Endothelial cell of umbilical vein (primary cell): ENCODE measurements around the gene PHAX. TPM values are rescaled to one million over a fixed set of nuclear protein-coding genes. Genes with fewer than 3 reads are reported as not detected.

Source experiments
- BruUV-seq: library from RNA; stranded (reverse); fragments of 400-500 nt; replicated peaks from 2 replicates; lab custom pipeline; 2021; lab: Mats Ljungman, UMichigan
- CTCF ChIA-PET: fragments of 300-600, 350-600 bp; sonication (Branson Sonifier 250); formaldehyde crosslinking; loops from one replicate; lab custom pipeline; 2021; ENCODE audit warnings: antibody characterized with exemption, inconsistent platforms; lab: Charles Lee
- POLR2A ChIA-PET: fragments of 300-600, 350-600 bp; sonication (Branson Sonifier 250); formaldehyde crosslinking; loops from one replicate; lab custom pipeline; 2021; ENCODE audit warnings: antibody characterized with exemption, inconsistent platforms; lab: Charles Lee
- DNase-seq: peaks from one replicate; pipeline ENCODE4 v3.0.0-alpha.2; 2011; ENCODE audit warnings: low read depth, low spot score
- FAIRE-seq: peaks from 2 replicates; lab custom pipeline; 2011; peaks lifted over from hg19 to GRCh38; lab: Jason Lieb, UNC
- H2AFZ ChIP-seq: 2 replicates; pipeline ENCODE4 v1.6.0; 2012; ENCODE audit warnings: low read depth, low read length, control low read depth, inconsistent platforms
- H3K27ac ChIP-seq: 2 replicates; pipeline ENCODE4 v1.5.1; 2011; ENCODE audit warnings: low read depth, mild to moderate bottlenecking, control low read depth, low read length, moderate library complexity; ENCODE audit not compliant: insufficient read depth
- H3K27me3 ChIP-seq, 2 experiments: 2 replicates each; pipeline versions ENCODE4 v1.6.0 to v1.6.1; 2011; ENCODE audit warnings: low read length in 2 of 2, mixed read lengths in 1 of 2; ENCODE audit not compliant: control insufficient read depth in 2 of 2, insufficient read depth in 2 of 2
- H3K36me3 ChIP-seq, 2 experiments: 2 replicates in 1 of 2; 3 replicates in 1 of 2; pipeline ENCODE4 v1.5.1; 2011; ENCODE audit warnings: low read length in 2 of 2, mild to moderate bottlenecking in 1 of 2, moderate library complexity in 1 of 2; ENCODE audit not compliant: control insufficient read depth in 2 of 2, insufficient read depth in 2 of 2; ENCODE audit errors: extremely low read depth in 1 of 2
- H3K4me1 ChIP-seq: 3 replicates; pipeline ENCODE4 v1.5.1; 2011; ENCODE audit warnings: mild to moderate bottlenecking, low read length; ENCODE audit not compliant: control insufficient read depth, insufficient read depth; ENCODE audit errors: extremely low read depth
- H3K4me2 ChIP-seq: 2 replicates; pipeline ENCODE4 v1.6.1; 2011; ENCODE audit warnings: low read length, control low read depth, mixed read lengths; ENCODE audit not compliant: insufficient read depth
- H3K4me3 ChIP-seq, 3 experiments: fragments of 200-600 bp in 1 of 3; sonication (generic), shearing (Covaris generic) in 1 of 3; replicated peaks in 1 of 3; 2 replicates each; pipeline ENCODE4 v1.5.1; 2011 to 2016; ENCODE audit warnings: control low read depth in 3 of 3, low read length in 3 of 3, mild to moderate bottlenecking in 2 of 3, inconsistent platforms in 1 of 3, low read depth in 1 of 3, moderate library complexity in 1 of 3; ENCODE audit not compliant: insufficient read depth in 1 of 3
- H3K79me2 ChIP-seq: 2 replicates; pipeline ENCODE4 v1.6.0; 2012; ENCODE audit warnings: low read length, inconsistent platforms; ENCODE audit not compliant: control insufficient read depth, insufficient read depth
- H3K9ac ChIP-seq: replicated peaks from 2 replicates; pipeline ENCODE3; 2011; ENCODE audit warnings: low read length, control low read depth; ENCODE audit not compliant: insufficient read depth; ENCODE audit errors: extremely low read depth
- H3K9me1 ChIP-seq: replicated peaks from 3 replicates; pipeline ENCODE4 v1.6.0; 2011; ENCODE audit warnings: mild to moderate bottlenecking, low read length; ENCODE audit not compliant: control insufficient read depth, insufficient read depth; ENCODE audit errors: extremely low read depth
- H3K9me3 ChIP-seq: replicated peaks from 2 replicates; pipeline ENCODE4 v1.5.1; 2012; ENCODE audit warnings: low read length, inconsistent platforms; ENCODE audit not compliant: control insufficient read depth, insufficient read depth
- H4K20me1 ChIP-seq: replicated peaks from 2 replicates; pipeline ENCODE3; 2011; ENCODE audit warnings: mild to moderate bottlenecking, low read length; ENCODE audit not compliant: control insufficient read depth, insufficient read depth; ENCODE audit errors: extremely low read depth
- CTCF ChIP-seq, 2 donors: IDR thresholded peaks; 1 replicate in 1 of 2; 2 replicates in 1 of 2; pipeline ENCODE4 v1.5.1; 2011; ENCODE audit warnings: low read length in 2 of 2, mild to moderate bottlenecking in 2 of 2, moderate library complexity in 2 of 2, control low read depth in 1 of 2, inconsistent platforms in 1 of 2, low read depth in 1 of 2; ENCODE audit not compliant: insufficient read depth in 1 of 2; ENCODE audit errors: extremely low read depth in 1 of 2
- EZH2 ChIP-seq: IDR thresholded peaks from 2 replicates; pipeline ENCODE4 v1.6.1; 2012; ENCODE audit warnings: borderline replicate concordance, low read depth, mild to moderate bottlenecking, moderate library complexity, low read length, inconsistent platforms; ENCODE audit not compliant: severe bottlenecking
- FOS ChIP-seq: IDR thresholded peaks from 2 replicates; pipeline ENCODE4 v1.6.1; 2011; ENCODE audit warnings: mild to moderate bottlenecking, low read length, moderate library complexity, borderline replicate concordance; ENCODE audit not compliant: insufficient read depth
- GATA2 ChIP-seq: IDR thresholded peaks from 2 replicates; pipeline ENCODE4 v1.7.0; 2011; ENCODE audit warnings: low read depth, mild to moderate bottlenecking, moderate library complexity, mixed read lengths, low read length; ENCODE audit not compliant: insufficient read length, insufficient read depth
- JUN ChIP-seq: IDR thresholded peaks from 2 replicates; pipeline ENCODE4 v1.6.1; 2011; ENCODE audit warnings: borderline replicate concordance, low read depth; ENCODE audit not compliant: insufficient read length, insufficient read depth
- MAX ChIP-seq: IDR thresholded peaks from 2 replicates; pipeline ENCODE4 v1.6.1; 2011; ENCODE audit not compliant: insufficient read depth, insufficient read length
- MYC ChIP-seq: IDR thresholded peaks from one replicate; pipeline ENCODE4 v1.6.1; 2011; ENCODE audit warnings: mild to moderate bottlenecking, low read depth, low read length
- POLR2A ChIP-seq: IDR thresholded peaks from 2 replicates; pipeline ENCODE4 v1.6.1; 2012; ENCODE audit warnings: low read depth, mild to moderate bottlenecking, control low read depth, low read length
- POLR2AphosphoS5 ChIP-seq: IDR thresholded peaks from 2 replicates; pipeline ENCODE4 v1.6.1; 2012; ENCODE audit warnings: low read depth, mild to moderate bottlenecking, control low read depth, low read length, moderate library complexity; ENCODE audit not compliant: insufficient read depth
- dilution Hi-C: fragments of 300-500 bp; cut with MboI; formaldehyde crosslinking; loops from one replicate; pipeline ENCODE4 v1.15.0; 2019; ENCODE audit warnings: low sequenced_read_pairs; ENCODE audit not compliant: extremely low pct_ligation_motif_present
- intact Hi-C: fragments of 100-400 bp; cut with micrococcal nuclease; formaldehyde crosslinking; loops from one replicate; pipeline ENCODE4 v1.10.0; 2022
- polyA plus RNA-seq, 4 experiments: library from polyadenylated mRNA; depleted of rRNA in 3 of 4; stranded (reverse) in 3 of 4; unstranded in 1 of 4; fragments of >200 nt; gene quantifications; 2 replicates each; pipeline versions ENCODE4 v1.2.1 to v1.2.3, GENCODE V29; 2011 to 2012; ENCODE audit warnings: missing spikeins in 1 of 4
- total RNA-seq: library from RNA; stranded (reverse); gene quantifications from 2 replicates; pipeline ENCODE4 v1.2.3, GENCODE V29; 2021

PHAX gene
- total and polyA plus RNA-seq, 2 donors (not counting 3 experiments of a cell fraction or from before 2014, with no cell fraction given) = 33.0 to 51.2 TPM

DNA sequence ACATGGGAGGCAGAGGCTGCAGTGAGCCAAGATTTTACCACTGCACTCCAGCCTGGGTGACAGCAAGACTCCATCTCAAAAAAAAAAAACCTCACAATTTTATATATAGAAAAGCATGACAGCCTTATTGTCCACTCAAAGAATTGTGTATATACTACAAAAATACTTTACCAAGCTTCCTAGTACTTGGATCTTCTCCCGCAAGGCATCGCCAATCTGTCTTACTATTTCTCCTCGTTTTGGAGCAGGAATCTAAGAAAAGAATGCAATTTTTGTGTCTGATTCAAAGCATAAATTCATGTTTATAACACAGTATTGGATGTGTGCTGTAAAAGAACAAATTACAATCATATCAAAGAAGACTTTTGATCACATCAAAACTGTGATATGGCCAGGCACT, 17.0 kb upstream of the PHAX start:
- no peak overlapping the region for H2AFZ ChIP-seq
- H3K27ac ChIP-seq = no peak overlapping the region
- no peaks in the 10 kb centered on the region for H4K20me1 ChIP-seq
- no peak for FAIRE-seq
- ChIA-PET POLR2A (no interaction called here), CTCF (interaction anchor here (1.3 to 1.8 kb wide), 2 partner anchors 11 to 17 kb away, joined by 3 to 6 read pairs; partner anchors contain the start of genes ALDH7A1 and PHAX)
- H3K79me2 ChIP-seq = no peaks in the 10 kb centered on the region
- peaks cover 2 to 3% of the 10 kb centered on the region in 2 experiments for H3K36me3 ChIP-seq
- DNase-seq = no peak
- no peaks in the 10 kb centered on the region for H3K4me1 ChIP-seq
- no peaks in the 10 kb centered on the region for H3K9me3 ChIP-seq
- dilution Hi-C loops (no loop called here), intact Hi-C loops (no loop called here)
- H3K4me2 ChIP-seq = no peak overlapping the region
- no TSS peak for BruUV-seq
- no peak for TF ChIP-seq POLR2AphosphoS5
- no peak for TF ChIP-seq EZH2
- no peak for TF ChIP-seq CTCF (IDR thresholded peaks at IDR 0.05; ENCODE audit: extremely low read depth in 1 of 2, insufficient read depth in 1 of 2, low read depth in 1 of 2, low read length in 2 of 2)
- TF ChIP-seq MAX = no peak
- TF ChIP-seq POLR2A = no peak
- no peak for TF ChIP-seq FOS
- no peak for TF ChIP-seq JUN
- TF ChIP-seq MYC = no peak
- no peak for TF ChIP-seq GATA2
- H3K9me1 ChIP-seq = no peaks in the 10 kb centered on the region
- no peak overlapping the region for H3K9ac ChIP-seq
- no peak overlapping the region for H3K4me3 ChIP-seq
- no peaks in the 10 kb centered on the region for H3K27me3 ChIP-seq
